Activated CD4-positive, alpha-beta T cell treated with anti-CD3 and anti-CD28 coated beads, Interleukin-2, amount 50 U/mL, for 16 hours (primary cell): ENCODE data around the gene EXOSC2.

Experiments used
- DNase-seq: peaks from one replicate; pipeline ENCODE4 v3.0.0-alpha.2; 2020

EXOSC2 gene

GRCh38 chr9:130693426-130694191 is at the start of gene EXOSC2:
TSS of gene EXOSC2 (plus strand) at chr9:130693780. CDS start at chr9:130693792, 12 bp downstream.
- DNase-seq: peak; percentile 99

- no peak for DNase-seq
Measured at GRCh38 chr9:130651221-130651620, 42.4 kb upstream of the EXOSC2 start.

DNA sequence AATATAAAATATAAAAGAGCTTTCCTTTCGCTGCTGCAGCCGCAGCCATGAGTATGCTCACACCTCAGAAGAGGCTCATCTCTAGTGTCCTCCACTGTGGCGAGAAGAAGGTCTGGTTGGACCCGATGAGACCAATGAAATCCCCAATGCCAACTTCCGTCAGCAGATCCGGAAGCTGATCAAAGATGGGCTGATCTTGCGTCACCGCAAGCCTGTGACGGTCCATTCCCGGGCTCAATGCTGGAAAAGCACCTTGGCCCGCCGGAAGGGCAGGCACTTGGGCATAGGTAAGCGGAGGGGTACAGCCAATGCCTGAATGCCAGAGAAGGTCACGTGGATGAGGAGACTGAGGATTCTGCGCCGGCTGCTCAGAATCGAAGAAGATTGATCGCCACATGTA is 41.8 kb upstream of the EXOSC2 start:
- DNase-seq: no peak

DNA sequence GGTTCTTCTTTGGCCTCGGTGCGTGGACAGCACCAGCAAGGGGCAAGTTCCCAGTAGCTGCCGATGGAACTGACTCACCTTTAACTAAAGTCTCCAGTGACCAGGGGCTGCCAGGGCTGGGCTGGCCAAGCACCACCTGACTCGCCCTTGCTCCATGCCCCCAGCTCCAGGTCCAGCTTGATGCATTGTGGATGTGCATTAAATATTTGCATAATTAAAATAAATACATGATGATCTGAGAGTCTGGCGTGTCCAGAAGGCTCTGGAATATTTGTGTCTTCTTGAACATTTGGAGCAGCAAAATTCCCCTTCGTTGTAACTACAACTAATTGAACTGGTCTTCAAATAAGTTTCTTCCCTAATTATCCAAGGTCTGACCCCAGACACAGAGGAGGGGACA is 38.7 kb upstream of the EXOSC2 start:
- no peak for DNase-seq

DNA sequence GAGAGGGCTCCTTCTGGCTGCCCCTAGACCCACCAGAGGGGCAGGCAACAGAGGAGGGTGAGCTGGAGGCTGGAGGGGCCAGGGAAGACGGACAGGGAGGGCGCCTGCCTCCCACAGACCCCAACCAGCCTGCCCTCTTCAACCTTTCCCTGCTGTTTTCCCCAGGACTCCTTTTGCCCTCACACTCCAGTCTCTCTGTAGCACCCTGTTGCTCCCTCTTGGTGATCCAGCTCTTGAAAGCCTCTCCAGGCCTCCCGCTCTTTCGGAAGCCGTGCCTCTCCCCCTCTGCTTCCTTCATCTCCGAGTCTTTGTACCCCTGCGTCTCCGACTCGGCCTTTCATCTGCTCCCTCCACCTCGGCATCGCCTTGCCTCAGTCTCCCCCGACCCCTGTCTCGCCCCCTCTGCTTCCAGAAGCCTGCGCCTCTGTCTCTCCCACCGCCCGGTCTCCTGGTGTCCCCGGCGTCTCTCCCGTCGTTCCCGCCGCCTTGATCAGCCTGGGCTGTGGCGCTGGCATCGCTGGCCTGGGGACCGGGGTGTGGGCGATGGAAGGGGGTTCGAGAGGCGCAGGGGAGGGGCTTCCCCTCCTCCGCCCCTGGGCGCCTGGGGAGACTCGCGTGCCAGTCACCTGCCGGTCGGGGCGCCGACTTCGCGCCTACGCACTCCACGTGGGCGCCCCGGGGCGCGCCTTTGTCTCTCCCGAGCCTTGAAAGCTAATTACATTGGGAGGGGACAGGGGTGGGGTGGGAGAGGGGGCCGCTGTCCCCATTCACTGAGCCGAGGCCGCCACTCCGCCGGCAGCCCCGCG is 34.5 kb upstream of the EXOSC2 start:
- no peak for DNase-seq

- no peak for DNase-seq
Measured at GRCh38 chr9:130659699-130660248, 33.8 kb upstream of the EXOSC2 start.

GRCh38 chr9:130660326-130660682 is 33.3 kb upstream of the EXOSC2 start:
- DNase-seq: no peak

DNA sequence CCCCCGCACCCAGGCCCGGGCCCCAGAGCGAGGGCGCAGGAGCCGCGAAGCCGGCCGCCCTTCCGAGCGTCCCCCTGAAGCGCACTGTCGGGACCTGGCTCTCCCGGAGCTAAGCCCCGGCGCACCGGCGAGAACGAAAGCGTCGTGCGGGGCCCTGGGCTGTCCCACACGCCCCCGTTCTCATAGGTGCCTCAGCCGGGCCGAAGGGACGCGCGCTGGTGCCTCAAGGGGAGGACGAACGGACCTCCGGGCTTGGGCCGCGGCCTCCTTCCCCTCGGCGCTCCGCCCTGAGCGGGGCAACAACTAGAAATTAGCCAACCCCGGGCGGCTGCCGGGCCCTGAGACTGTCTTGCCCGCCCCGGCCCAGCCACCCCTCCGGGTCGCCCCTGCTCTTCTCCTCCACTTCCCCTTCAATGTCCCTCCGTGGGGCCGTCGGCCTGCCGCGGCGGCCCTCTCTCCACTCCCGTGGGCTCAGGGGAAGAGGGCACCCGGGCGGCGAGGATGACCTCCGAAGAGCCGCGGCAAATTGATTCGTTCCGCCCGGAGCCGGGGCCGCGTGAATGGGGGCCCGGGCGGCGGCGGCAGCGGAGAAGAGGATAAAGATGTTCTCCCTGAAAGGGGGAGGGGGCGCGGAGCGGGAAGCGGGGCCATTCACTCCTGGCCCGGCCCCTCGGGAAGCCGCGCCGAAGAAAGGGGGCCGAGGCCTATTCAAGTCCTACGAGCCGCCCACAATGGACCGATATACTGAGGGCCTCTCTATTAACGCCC is 32.7 kb upstream of the EXOSC2 start:
- no peak for DNase-seq

DNA sequence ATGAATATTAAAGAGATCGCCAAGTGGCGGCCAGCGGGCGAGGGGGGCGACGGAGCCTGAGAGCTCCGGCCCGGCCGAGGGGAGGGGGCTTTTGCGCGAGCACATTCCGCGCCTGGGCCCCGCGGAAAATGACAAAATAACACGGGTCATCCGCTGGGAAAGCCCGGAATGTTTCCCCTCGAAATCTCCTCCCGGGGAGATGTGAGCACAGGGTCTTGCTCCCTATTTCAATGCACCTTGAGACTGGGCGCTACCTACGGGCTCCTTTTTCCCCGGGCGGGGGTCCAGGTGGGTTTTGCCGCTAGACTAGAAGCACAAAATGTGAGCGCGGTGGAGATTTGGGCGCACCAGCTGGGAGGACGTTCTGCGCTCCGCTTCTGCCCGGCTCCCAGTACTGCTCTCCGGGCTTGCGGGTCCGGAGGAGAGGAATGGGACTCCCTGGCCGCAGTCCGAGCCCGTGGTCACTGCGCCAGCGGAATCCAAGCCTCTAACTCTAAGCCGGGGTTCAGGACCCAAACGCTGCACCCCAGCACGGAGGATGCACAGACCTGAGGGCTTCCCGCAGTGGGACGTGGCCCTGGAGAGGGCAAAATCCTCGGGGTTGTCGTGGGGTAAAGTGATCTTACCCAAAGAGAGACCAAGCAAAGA is 32.0 kb upstream of the EXOSC2 start:
- DNase-seq: no peak

GRCh38 chr9:130662099-130662969 is 31.2 kb upstream of the EXOSC2 start:
- DNase-seq: no peak

DNA sequence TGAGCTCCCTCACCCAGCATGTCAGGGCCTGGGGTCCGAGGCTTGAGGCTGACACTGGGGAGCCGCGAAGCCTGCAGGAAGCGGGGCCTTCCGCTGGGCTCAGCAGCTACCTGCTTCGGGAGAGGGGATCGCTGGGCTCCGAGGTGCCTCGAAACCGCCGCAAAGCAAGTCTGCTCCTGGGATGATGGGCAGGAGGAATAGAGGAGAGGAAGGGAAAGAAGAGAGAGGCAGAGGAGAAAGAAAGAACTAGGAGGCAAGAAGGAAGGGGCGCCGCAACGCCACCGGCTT is 30.7 kb upstream of the EXOSC2 start:
- DNase-seq: no peak

DNA sequence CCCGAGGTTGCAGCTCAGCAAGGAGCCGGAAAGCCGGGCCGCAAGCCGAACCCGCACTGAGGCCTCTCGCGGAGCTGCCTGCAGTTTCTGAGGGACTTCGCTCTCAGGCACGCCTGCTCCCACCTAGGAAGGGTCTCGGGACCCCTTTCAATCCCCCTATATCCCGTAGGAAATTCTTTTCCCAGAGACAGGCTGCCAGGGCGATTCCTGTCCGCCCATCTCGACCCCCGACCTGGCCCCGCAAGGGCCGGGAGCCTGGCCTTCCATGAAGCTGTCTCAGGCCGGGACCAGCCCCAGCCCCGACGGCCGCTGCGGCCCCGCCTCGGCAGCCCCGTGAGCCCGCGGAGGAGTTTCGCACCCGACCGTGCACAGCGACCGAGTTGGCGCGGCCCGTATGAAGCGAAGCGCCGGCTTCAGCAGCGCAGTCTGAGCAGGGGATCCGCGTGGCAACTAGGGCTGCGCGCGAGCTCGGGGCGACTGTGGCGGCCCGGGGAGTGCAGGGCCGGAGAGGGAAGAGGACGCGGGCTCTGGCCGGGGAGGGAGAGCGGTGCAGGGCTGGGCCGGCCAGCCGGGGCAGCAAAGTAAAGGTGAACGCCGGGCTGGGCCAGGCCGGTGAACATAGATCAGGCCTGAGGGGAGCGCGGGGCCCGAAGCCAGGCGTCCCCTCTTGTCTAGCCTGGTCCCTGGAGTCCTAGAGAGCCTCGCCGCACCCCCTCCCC is 30.2 kb upstream of the EXOSC2 start:
- no peak for DNase-seq

GRCh38 chr9:130663977-130664250 is 29.7 kb upstream of the EXOSC2 start:
- DNase-seq: no peak

GRCh38 chr9:130664251-130665028 is 29.1 kb upstream of the EXOSC2 start, which contains the start of gene PRDM12:
TSS of gene PRDM12 (plus strand) at chr9:130664594. CDS start at chr9:130664654, 60 bp downstream.
- DNase-seq: no peak

DNA sequence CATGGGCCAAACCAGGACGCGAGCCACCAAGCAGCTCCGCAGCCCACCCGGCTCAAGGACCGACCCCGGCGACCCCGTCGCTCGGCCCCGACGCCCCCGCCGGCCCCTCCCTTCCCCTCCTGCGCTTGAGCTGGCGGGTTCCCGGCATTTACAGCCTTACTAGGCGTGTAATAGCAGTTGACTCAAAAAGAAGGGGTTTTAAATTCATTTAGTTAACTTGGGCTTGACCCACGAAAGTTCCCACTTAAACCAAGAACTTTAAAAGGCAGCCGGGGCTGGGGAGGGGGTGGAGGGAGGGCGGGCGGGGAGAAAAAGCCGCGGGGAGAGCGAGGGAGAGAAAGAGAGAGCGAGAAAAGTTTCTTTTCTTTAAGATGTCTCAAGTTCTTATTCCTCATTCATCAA is 28.6 kb upstream of the EXOSC2 start:
- DNase-seq: no peak

GRCh38 chr9:130665431-130666392 is 27.9 kb upstream of the EXOSC2 start:
- DNase-seq: no peak

GRCh38 chr9:130666393-130667119 is 27.0 kb upstream of the EXOSC2 start:
- no peak for DNase-seq

DNA sequence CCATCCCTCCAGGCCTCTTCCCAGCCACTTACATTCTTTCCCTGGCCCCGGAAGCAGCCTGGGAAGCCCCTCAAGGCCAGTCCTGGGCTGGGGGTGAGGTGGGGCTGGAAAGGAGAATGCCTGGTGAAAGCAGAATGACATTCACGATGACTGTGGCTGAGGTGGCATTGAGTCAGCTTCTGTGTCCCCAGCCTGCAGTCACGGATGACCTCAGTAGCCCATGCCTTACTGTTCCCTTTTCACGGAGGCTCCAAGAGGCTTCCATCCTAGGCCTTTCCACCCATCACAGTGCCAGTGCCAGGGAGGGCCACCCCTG is 26.5 kb upstream of the EXOSC2 start:
- no peak for DNase-seq

- DNase-seq: no peak
Measured at GRCh38 chr9:130668196-130668595, 25.4 kb upstream of the EXOSC2 start.
